Measurements from ENCODE around the gene NEDD4L.

The NEDD4L gene

DNA sequence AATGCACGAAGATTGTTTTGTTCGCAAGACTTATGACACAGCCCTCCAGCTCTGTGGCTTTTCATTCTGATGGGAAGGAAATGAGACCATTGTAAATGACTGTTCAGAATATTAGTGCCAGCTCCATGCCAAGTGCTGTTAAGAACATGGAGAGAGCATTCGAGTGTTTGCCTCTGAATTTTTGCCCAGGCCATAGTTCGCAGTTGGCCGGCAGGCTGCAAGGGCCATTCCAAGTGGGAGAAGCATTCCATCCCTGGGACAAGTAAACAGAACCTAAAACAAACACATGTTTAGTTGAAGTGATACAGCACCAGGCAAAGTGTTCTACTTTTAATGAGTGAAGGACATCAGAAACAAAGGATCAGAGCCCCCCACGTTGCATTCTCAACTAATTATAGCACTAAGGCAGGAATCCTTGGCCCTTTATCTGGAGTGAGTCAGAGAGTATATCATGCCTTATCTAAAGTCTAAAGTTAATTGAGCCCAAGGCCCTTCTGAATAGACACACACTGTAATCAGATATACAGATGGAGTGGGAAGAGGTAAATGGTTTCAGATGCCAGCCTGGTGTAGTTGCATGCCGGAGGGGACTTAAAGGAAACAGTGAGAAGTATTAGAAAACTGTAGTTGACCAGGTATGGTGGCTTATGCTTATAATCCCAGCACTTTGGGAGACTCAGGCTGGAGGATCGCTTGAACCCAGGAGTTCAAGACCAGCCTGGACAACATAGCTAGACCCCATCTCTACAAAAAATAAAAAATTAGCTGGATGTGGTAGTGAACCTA lies 53.3 kb downstream of the NEDD4L start:
- POLR2A ChIA-PET = no interaction called here
- CTCF ChIA-PET = interaction anchor here (0.9 kb wide), 1 partner anchor 24 kb away, joined by 4 read pairs; no protein-coding TSS in a partner anchor
- TF ChIP-seq FOXM1 (IDR thresholded peaks at IDR 0.05; ENCODE audit: borderline replicate concordance) = no peak
- no peak for TF ChIP-seq TARDBP (IDR thresholded peaks at IDR 0.05)
- no peak for TF ChIP-seq ELF4 (IDR thresholded peaks at IDR 0.05)
- no peak for TF ChIP-seq ARNT (IDR thresholded peaks at IDR 0.05)
- no peak for TF ChIP-seq HDGF (IDR thresholded peaks at IDR 0.05; ENCODE audit: borderline replicate concordance)
- DNase-seq (ENCODE audit: extremely low spot score) = no peak

DNA sequence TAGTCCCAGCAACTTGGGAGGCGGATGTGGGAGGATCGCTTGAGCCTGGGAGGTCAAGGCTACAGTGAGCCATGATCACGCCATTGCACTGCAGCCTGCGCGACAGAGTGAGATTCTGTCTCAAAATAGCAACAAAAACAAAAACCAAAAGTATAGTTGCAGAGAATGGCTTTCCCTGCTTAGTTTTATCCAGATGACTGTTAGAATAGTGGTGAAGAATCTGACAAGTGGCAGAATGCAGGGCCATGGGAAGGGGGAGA lies 53.8 kb downstream of the NEDD4L start:
- ChIA-PET POLR2A (no interaction called here), CTCF (no interaction called here)
- no peak for DNase-seq (ENCODE audit: extremely low spot score)
- TF ChIP-seq, protein P1, sequence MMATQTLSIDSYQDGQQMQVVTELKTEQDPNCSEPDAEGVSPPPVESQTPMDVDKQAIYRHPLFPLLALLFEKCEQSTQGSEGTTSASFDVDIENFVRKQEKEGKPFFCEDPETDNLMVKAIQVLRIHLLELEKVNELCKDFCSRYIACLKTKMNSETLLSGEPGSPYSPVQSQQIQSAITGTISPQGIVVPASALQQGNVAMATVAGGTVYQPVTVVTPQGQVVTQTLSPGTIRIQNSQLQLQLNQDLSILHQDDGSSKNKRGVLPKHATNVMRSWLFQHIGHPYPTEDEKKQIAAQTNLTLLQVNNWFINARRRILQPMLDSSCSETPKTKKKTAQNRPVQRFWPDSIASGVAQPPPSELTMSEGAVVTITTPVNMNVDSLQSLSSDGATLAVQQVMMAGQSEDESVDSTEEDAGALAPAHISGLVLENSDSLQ (IDR thresholded peaks at IDR 0.05) = no peak
- TF ChIP-seq SP1 (IDR thresholded peaks at IDR 0.05) = no peak
- no peak for TF ChIP-seq FOXK2 (IDR thresholded peaks at IDR 0.05)
- no peak for TF ChIP-seq TARDBP (IDR thresholded peaks at IDR 0.05)
- no peak for TF ChIP-seq SUZ12 (IDR thresholded peaks at IDR 0.05)
- TF ChIP-seq L3MBTL2 (conservative IDR thresholded peaks at IDR 0.05) = no peak

DNA sequence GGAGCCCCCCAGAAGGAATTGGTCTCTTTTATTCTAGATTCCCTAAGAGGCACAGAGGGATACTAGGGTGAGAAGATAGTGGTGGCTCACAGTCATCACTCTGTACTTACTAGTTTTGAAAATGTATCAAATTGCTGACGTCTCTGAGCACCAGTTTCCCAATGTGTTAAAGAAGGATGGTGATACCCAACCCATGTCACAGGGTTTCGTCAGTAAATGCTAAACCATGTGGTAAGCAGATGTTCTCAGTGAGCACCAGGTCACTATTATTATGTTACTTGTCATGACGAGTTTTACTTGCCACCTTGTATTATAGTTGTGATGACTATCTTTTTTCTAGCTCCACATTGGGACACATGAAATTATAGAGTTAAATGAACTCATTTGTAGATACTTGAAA lies 54.7 kb downstream of the NEDD4L start:
- ChIA-PET CTCF (no interaction called here), POLR2A (no interaction called here)
- no peak for DNase-seq (ENCODE audit: extremely low spot score)
- TF ChIP-seq FOXM1 (IDR thresholded peaks at IDR 0.05; ENCODE audit: borderline replicate concordance) = no peak
- TF ChIP-seq HDGF (IDR thresholded peaks at IDR 0.05; ENCODE audit: borderline replicate concordance) = no peak
- TF ChIP-seq ZNF384 (IDR thresholded peaks at IDR 0.05) = no peak
- no peak for TF ChIP-seq BHLHE40 (IDR thresholded peaks at IDR 0.05; ENCODE audit: borderline replicate concordance)
- TF ChIP-seq, protein P1 (IDR thresholded peaks at IDR 0.05) = no peak
- TF ChIP-seq FOXA1 (IDR thresholded peaks at IDR 0.05) = no peak
- no peak for TF ChIP-seq CTBP1 (IDR thresholded peaks at IDR 0.05; ENCODE audit: borderline replicate concordance)
- TF ChIP-seq NFRKB (IDR thresholded peaks at IDR 0.05) = no peak
- no peak for TF ChIP-seq LEF1 (IDR thresholded peaks at IDR 0.05; ENCODE audit: borderline replicate concordance)
- no peak for TF ChIP-seq SP1 (IDR thresholded peaks at IDR 0.05)
- TF ChIP-seq FOXK2 (IDR thresholded peaks at IDR 0.05) = no peak
- TF ChIP-seq ARNT (IDR thresholded peaks at IDR 0.05) = no peak
- TF ChIP-seq L3MBTL2 (conservative IDR thresholded peaks at IDR 0.05) = no peak
- TF ChIP-seq SUZ12 (IDR thresholded peaks at IDR 0.05) = no peak
- TF ChIP-seq TARDBP (IDR thresholded peaks at IDR 0.05) = no peak
- no peak for TF ChIP-seq ELF4 (IDR thresholded peaks at IDR 0.05)

DNA sequence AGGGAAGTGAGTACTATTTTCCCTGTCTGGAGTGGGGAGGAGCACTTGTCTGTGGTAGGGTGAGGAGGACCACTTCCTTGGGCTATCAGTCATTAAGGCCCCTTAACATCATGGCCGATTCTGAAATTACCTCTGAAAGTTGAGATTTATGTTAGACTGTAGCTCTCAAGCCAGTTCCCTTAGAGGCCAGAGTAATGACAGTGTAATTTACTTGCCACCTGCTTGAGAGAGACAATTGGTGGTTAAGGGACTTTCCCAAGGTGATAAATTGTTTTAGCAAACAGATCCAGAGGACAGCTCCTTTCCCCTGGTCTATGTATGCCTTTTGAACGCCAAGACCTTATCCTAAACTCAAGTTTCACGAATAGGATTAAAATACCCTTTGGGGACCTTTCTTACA lies 56.1 kb downstream of the NEDD4L start:
- ChIA-PET CTCF (no interaction called here), POLR2A (no interaction called here)
- no peak for TF ChIP-seq TARDBP (IDR thresholded peaks at IDR 0.05)
- DNase-seq (ENCODE audit: extremely low spot score) = no peak

DNA sequence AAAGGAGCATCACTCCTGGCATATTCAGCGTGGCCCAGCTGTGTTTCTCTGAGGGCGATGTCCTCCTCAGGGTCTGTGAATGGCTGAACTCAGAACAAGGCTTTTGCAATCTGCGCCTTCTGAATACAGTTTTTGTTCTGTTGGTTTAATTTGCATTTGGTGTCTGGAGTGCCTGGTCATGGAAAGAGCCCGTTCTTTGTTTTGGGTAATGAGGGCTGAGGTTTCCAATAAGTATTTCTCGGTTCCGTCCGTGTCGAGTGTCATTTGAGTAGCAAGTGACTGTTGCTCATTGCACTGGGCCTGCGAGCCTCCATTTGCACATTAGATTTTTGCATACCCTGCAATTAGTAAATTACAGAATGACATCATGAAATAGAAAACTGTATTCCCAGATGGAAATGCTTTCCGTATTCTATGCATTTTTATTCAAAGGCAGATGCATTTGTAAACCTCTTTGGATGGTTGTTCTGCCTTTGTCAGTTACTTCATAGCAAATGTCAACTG lies 57.3 kb downstream of the NEDD4L start:
- CTCF ChIA-PET = no interaction called here
- POLR2A ChIA-PET = no interaction called here
- TF ChIP-seq NFRKB (IDR thresholded peaks at IDR 0.05) (no peak), FOXM1 (IDR thresholded peaks at IDR 0.05; ENCODE audit: borderline replicate concordance) (no peak), SUZ12 (IDR thresholded peaks at IDR 0.05) (no peak), FOXA1 (IDR thresholded peaks at IDR 0.05) (no peak), ARNT (IDR thresholded peaks at IDR 0.05) (no peak), HDGF (IDR thresholded peaks at IDR 0.05; ENCODE audit: borderline replicate concordance) (no peak), L3MBTL2 (conservative IDR thresholded peaks at IDR 0.05) (no peak), FOXK2 (IDR thresholded peaks at IDR 0.05) (no peak), LEF1 (IDR thresholded peaks at IDR 0.05; ENCODE audit: borderline replicate concordance) (no peak), CTBP1 (IDR thresholded peaks at IDR 0.05; ENCODE audit: borderline replicate concordance) (no peak), SP1 (IDR thresholded peaks at IDR 0.05) (no peak), ELF4 (IDR thresholded peaks at IDR 0.05) (no peak), ZNF384 (IDR thresholded peaks at IDR 0.05) (no peak)
- TF ChIP-seq, protein P1 (IDR thresholded peaks at IDR 0.05) = no peak
- DNase-seq (ENCODE audit: extremely low spot score) = no peak

DNA sequence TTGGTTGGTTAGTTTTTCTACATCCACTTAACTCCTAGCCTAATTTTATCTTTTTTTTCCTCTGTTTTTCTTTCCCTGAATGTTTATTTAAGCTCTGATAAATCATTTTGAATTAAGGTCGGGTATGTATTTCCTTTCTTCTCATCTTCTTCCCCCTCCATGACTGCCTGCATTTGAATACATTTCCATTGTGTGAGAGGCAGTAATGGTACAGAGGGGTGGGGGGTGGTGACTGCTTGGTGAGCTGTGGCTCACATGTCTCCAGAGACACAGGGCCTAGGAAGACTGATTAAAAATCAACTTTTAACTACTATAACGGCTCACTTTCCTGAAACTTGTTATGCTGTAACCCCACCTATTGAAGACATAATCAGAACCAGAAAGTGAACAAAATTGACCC lies 58.0 kb downstream of the NEDD4L start:
- TF ChIP-seq L3MBTL2 (conservative IDR thresholded peaks at IDR 0.05) = no peak
- TF ChIP-seq FOXA1 (IDR thresholded peaks at IDR 0.05) = no peak
- DNase-seq (ENCODE audit: extremely low spot score) = no peak
- ChIA-PET POLR2A (no interaction called here), CTCF (no interaction called here)

DNA sequence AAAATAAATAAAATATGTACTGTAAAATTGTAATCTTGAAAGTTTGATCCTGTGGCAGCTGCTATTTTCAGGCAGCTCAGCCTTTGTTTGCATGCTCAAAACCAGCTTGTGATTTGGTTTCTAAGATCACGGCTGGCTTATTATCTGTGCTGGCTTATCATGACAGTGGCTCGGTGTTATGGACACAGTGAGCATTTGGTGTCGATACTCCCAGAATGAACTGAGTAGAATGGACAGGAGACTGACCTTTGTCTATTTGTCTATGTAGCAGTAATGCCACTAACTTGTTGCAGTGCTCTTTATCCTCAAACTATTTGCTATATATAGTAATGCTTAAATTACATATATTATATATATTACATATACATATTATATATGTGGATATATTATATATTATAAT lies 58.8 kb downstream of the NEDD4L start:
- DNase-seq (ENCODE audit: extremely low spot score) = no peak
- ChIA-PET POLR2A (no interaction called here), CTCF (interaction anchor here (1.4 kb wide), 1 partner anchor 19 kb away, joined by 4 read pairs; no protein-coding TSS in a partner anchor)

More for the DNA sequence above, 58.8 kb downstream of the NEDD4L start:
- TF ChIP-seq FOXM1 (IDR thresholded peaks at IDR 0.05; ENCODE audit: borderline replicate concordance) (no peak), SUZ12 (IDR thresholded peaks at IDR 0.05) (no peak), L3MBTL2 (conservative IDR thresholded peaks at IDR 0.05) (no peak), FOXK2 (IDR thresholded peaks at IDR 0.05) (no peak), NFRKB (IDR thresholded peaks at IDR 0.05) (no peak), ELF4 (IDR thresholded peaks at IDR 0.05) (no peak), BHLHE40 (IDR thresholded peaks at IDR 0.05; ENCODE audit: borderline replicate concordance) (no peak), ZNF384 (IDR thresholded peaks at IDR 0.05) (no peak), SP1 (IDR thresholded peaks at IDR 0.05) (no peak), FOXA1 (IDR thresholded peaks at IDR 0.05) (no peak), ARNT (IDR thresholded peaks at IDR 0.05) (no peak), HDGF (IDR thresholded peaks at IDR 0.05; ENCODE audit: borderline replicate concordance) (no peak), TARDBP (IDR thresholded peaks at IDR 0.05) (no peak), CTBP1 (IDR thresholded peaks at IDR 0.05; ENCODE audit: borderline replicate concordance) (no peak), LEF1 (IDR thresholded peaks at IDR 0.05; ENCODE audit: borderline replicate concordance) (no peak)
- TF ChIP-seq, protein P1 (IDR thresholded peaks at IDR 0.05) = no peak
